Heart right ventricle (tissue), 16 donors: ENCODE measurements around the gene ACSBG1. TPM values are rescaled to one million over a fixed set of nuclear protein-coding genes. Genes with fewer than 3 reads are reported as not detected.

Source experiments
- ATAC-seq, 8 donors: fragments of 200-7000 bp; cut with Tn5 transposase; one replicate each; pipeline ENCODE4 v1.9.1; 2020; ENCODE audit warnings: mild to moderate bottlenecking in 8 of 8, moderate library complexity in 8 of 8, moderate number of reproducible peaks in 1 of 8
- DNase-seq, 2 donors: peaks; one replicate each; pipeline ENCODE4 v3.0.0-alpha.2; 2020
- H3K27ac ChIP-seq, 10 donors: fragments of 200-600 bp; sonication (generic) in 2 of 10; one replicate each; pipeline versions ENCODE4 v1.5.0 to v1.8.0; 2020 to 2022; ENCODE audit warnings: mild to moderate bottlenecking in 3 of 10
- H3K27me3 ChIP-seq, 7 donors: fragments of 200-600 bp; one replicate each; pipeline ENCODE4 v1.8.0; 2021 to 2022; ENCODE audit warnings: mild to moderate bottlenecking in 2 of 7
- H3K36me3 ChIP-seq, 9 donors: fragments of 200-600 bp; sonication (generic) in 1 of 9; one replicate each; pipeline versions ENCODE4 v1.5.0 to v1.8.0; 2020 to 2022; ENCODE audit warnings: mild to moderate bottlenecking in 2 of 9
- H3K4me1 ChIP-seq, 9 donors: fragments of 200-600 bp; sonication (generic) in 1 of 9; one replicate each; pipeline versions ENCODE4 v1.5.0 to v1.8.0; 2020 to 2022; ENCODE audit warnings: mild to moderate bottlenecking in 4 of 9
- H3K4me3 ChIP-seq, 10 donors: fragments of 200-600 bp; sonication (generic) in 2 of 10; one replicate each; pipeline versions ENCODE4 v1.5.0 to v1.8.0; 2020 to 2022; ENCODE audit warnings: mild to moderate bottlenecking in 7 of 10, moderate library complexity in 2 of 10
- H3K9me3 ChIP-seq, 11 donors: fragments of 200-600 bp in 10 of 11; sonication (generic) in 2 of 11; one replicate each; pipeline versions ENCODE4 v1.5.0 to v1.8.0; 2013 to 2022; ENCODE audit warnings: mild to moderate bottlenecking in 2 of 11, control low read depth in 1 of 11, moderate library complexity in 1 of 11
- CTCF ChIP-seq, 9 donors: fragments of 200-600 bp; sonication (generic) in 2 of 9; IDR thresholded peaks; one replicate each; pipeline versions ENCODE4 v1.5.0 to v1.8.0; 2021 to 2022; ENCODE audit warnings: antibody characterized with exemption in 9 of 9, mild to moderate bottlenecking in 5 of 9, moderate library complexity in 1 of 9
- WGBS, 2 donors: extraction: QIAGEN DNeasy Blood & Tissue Kit; methylation state at CpG; one replicate each; pipeline ENCODE4 v1.1.7; 2013; ENCODE audit warnings: inconsistent platforms in 1 of 2; 5-methylcytosine and 5-hydroxymethylcytosine counted together
- intact Hi-C, 10 donors: fragments of 100-400 bp; cut with DNase I; formaldehyde crosslinking; loops; one replicate each; pipeline versions ENCODE4 v1.11.1 to v1.14.2; 2022
- polyA plus RNA-seq, 2 donors: library from polyadenylated mRNA; stranded (reverse); fragments of 200-250 nt; gene quantifications; one replicate each; pipeline ENCODE4 v1.2.3, GENCODE V29; 2013
- total RNA-seq, 10 donors: library from RNA; stranded (reverse); fragmentation: NEBNext Ultra II Directional in 3 of 10; extraction: Animal tissue kit (Norgen Biotek cat#: 25700) in 3 of 10; gene quantifications; one replicate each; pipeline versions ENCODE4 v1.2.1 to v1.2.4, GENCODE V29; 2021 to 2023
- donor health status: Arrhythmogenic right ventricular cardiomyopathy.
- donor health status: ischemic (EF 13 %, LVEDD 7.1; RV severe dilation, severe dysfunction).
- donor health status: healthy with polysubstance abuse.
- donor health status: DM: no; HTN: yes; CAD: no.
- donor health status: DM: no; HTN: no; CAD: no.
- donor health status: ischemic (EF 25% LVEDD 6.9; RV normal size, moderate dysfunction).
- donor health status: ischemic (EF 25% LVEDD 5.7; RV mildly dilated, moderate dysfunction).
- donor health status: healthy.
- donor health status: DM: yes; HTN: yes; CAD: no.
- donor health status: Ischemic cardiomyopathy.
- donor health status: ischemic (EF 35%, LVEDD 5.7; RV mildly dilated, moderate dysfunction).
- donor health status: nonischemic (EF 11% LVEDD 7.7; RV severe dilation, severe dysfunction).
- donor health status: DM: yes; HTN: yes; CAD: no.
- donor health status: PGD.
- donor health status: ischemic (EF 29% LVEDD 5.4; RV normal size, mild dysfunction).
- donor health status: nonischemic (EF 23%, LVEDD 6.1; RV moderate dilation, normal function).

ACSBG1 gene
- total and polyA plus RNA-seq, 12 donors, result 0.22 to 0.65 (median 0.44) TPM; not detected in 8

- Histone ChIP-seq H3K36me3 (no peaks in the 10 kb centered on the region), H3K4me1 (peaks cover 2 to 45% (median 22%) of the 10 kb centered on the region in 9 donors), H3K4me3 (peak overlapping the region; percentile 35 to 87 (median 79)), H3K9me3 (no peaks in the 10 kb centered on the region), H3K27ac (peak overlapping the region; percentile 47 to 97 (median 90)), H3K27me3 (no peaks in the 10 kb centered on the region)
- peak in 1 of 2 donors; percentile 23 for DNase-seq
- 79 to 83% methylated on average over 22 to 23 of the region's 23 CpGs for WGBS, 2 donors
- intact Hi-C loops, result no loop called here
- TF ChIP-seq CTCF (IDR thresholded peaks at IDR 0.05), result no peak
- ATAC-seq, result peak in 3 of 8 donors; percentile 1 to 11 (median 1)
Measured at GRCh38 chr15:78263907-78264303, 29.5 kb upstream of the ACSBG1 start.

- no peak overlapping the region for H3K4me3 ChIP-seq
- no peaks in the 10 kb centered on the region for H3K36me3 ChIP-seq
- WGBS, 2 donors, result 93 to 96% methylated on average over 7 of the region's 7 CpGs
- no peak for DNase-seq
- H3K9me3 ChIP-seq, result no peaks in the 10 kb centered on the region
- H3K27ac ChIP-seq, result peak overlapping the region in 2 of 10 donors; percentile 85 to 94
- peak in 1 of 8 donors; percentile 11 for ATAC-seq
- peaks cover 2 to 40% (median 22%) of the 10 kb centered on the region in 9 donors for H3K4me1 ChIP-seq
- intact Hi-C loops, result no loop called here
- TF ChIP-seq CTCF (IDR thresholded peaks at IDR 0.05), result no peak
- no peaks in the 10 kb centered on the region for H3K27me3 ChIP-seq
Measured at GRCh38 chr15:78263351-78263781, 29.0 kb upstream of the ACSBG1 start.

DNA sequence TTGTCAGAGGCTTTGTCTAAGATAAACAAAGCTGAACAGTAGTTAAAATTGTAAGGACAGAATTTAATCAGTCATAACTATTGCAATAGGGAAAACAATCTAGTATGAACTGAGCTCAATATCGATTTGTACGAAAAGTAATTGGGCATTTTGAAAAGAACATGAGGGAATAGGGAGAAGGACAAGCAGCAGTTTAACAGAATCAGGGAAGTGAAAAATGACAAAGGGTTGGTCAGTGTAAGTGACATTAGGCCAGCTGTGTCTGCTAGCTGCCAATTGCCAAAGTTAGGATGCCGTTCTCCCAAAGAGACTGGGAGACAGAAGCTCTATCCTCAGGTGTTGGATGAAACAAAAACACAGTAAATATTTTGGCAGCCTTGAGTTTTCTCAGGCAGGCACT is 26.7 kb upstream of the ACSBG1 start:
- WGBS, 2 donors, result 91 to 92% methylated on average over 3 of the region's 3 CpGs
- ATAC-seq (no peak), DNase-seq (no peak)
- Histone ChIP-seq H3K27me3 (no peaks in the 10 kb centered on the region), H3K4me1 (peaks cover 0 to 20% (median 13%) of the 10 kb centered on the region in 9 donors), H3K27ac (no peak overlapping the region), H3K4me3 (no peak overlapping the region), H3K36me3 (no peaks in the 10 kb centered on the region), H3K9me3 (no peaks in the 10 kb centered on the region)
- intact Hi-C loops, result no loop called here
- TF ChIP-seq CTCF (IDR thresholded peaks at IDR 0.05), result no peak

DNA sequence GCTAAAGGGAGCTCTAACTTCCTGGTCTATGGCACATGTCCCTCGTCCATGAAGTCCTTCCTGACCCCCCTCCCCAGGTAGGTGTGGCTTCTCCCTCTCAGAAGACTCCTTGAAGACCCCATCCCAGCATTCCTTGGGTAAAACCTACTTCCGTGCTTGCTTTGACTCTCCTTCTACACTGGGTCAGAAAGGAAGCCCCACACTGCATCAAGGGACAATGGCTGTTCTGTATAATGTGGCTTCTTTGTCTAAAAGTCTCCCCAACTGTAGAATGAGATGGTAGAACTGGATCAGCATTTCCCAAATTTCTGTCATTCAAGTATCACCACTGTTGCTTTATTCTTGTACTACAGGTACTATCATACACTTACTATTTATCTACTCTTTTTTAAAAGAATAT is 26.1 kb upstream of the ACSBG1 start:
- H3K9me3 ChIP-seq, result no peaks in the 10 kb centered on the region
- H3K4me1 ChIP-seq, result peaks cover 0 to 16% (median 7%) of the 10 kb centered on the region in 9 donors
- DNase-seq, result no peak
- no peak overlapping the region for H3K4me3 ChIP-seq
- intact Hi-C loops, result no loop called here
- WGBS, 2 donors, result 62% methylated on average over 2 of the region's 2 CpGs
- no peaks in the 10 kb centered on the region for H3K36me3 ChIP-seq
- no peak for TF ChIP-seq CTCF (IDR thresholded peaks at IDR 0.05)
- ATAC-seq, result no peak
- no peaks in the 10 kb centered on the region for H3K27me3 ChIP-seq
- H3K27ac ChIP-seq, result no peak overlapping the region
